HL-60 (cell line): ENCODE measurements around the gene FLACC1.

Experiments
- CTCF ChIP-seq: IDR thresholded peaks from one replicate; pipeline ENCODE4 v1.5.1; 2011; ENCODE audit warnings: low read length, control low read depth, inconsistent platforms; ENCODE audit not compliant: insufficient read depth
- GABPA ChIP-seq: IDR thresholded peaks from 2 replicates; pipeline ENCODE4 v1.6.1; 2012; ENCODE audit warnings: low read depth
- POLR2AphosphoS5 ChIP-seq: IDR thresholded peaks from 2 replicates; pipeline ENCODE4 v1.6.1; 2012; ENCODE audit warnings: low read depth
- REST ChIP-seq: IDR thresholded peaks from 2 replicates; pipeline ENCODE4 v1.6.1; 2012; ENCODE audit warnings: low read depth; ENCODE audit not compliant: insufficient replicate concordance
- SPI1 ChIP-seq: IDR thresholded peaks from 2 replicates; pipeline ENCODE4 v1.6.1; 2012; ENCODE audit warnings: low read depth, mild to moderate bottlenecking, borderline replicate concordance

GRCh38 chr2:201307876-201308275 lies 49.3 kb downstream of the FLACC1 start:
- TF ChIP-seq CTCF: no peak
- TF ChIP-seq POLR2AphosphoS5: no peak
- no peak for TF ChIP-seq SPI1
- TF ChIP-seq REST: no peak
- TF ChIP-seq GABPA: no peak
